WTC11 (cell line): ENCODE results near the gene BIVM. TPM values are rescaled to one million over a fixed set of nuclear protein-coding genes. Genes with fewer than 3 reads are reported as not detected.
A peak's percentile ranks its signal among the peaks of the same experiment; 100 is the strongest.

Source experiments
- ATAC-seq: fragments of 200-7000 bp; cut with Tn5 transposase; 2 replicates; pipeline ENCODE4 v1.10.0; 2021; ENCODE audit warnings: mild to moderate bottlenecking, moderate library complexity
- CTCF ChIA-PET: fragments of 300-600 bp; sonication (Branson Sonifier 250); formaldehyde crosslinking; loops from one replicate; lab custom pipeline; 2021; ENCODE audit warnings: antibody characterized with exemption; lab: Charles Lee
- POLR2A ChIA-PET: fragments of 350-600 bp; sonication (Branson Sonifier 250); formaldehyde crosslinking; loops from one replicate; lab custom pipeline; 2021; ENCODE audit warnings: antibody characterized with exemption; lab: Charles Lee
- DNase-seq: peaks from one replicate; pipeline ENCODE4 v3.0.0; 2021; ENCODE audit warnings: low spot score
- H3K27ac Mint-ChIP-seq: 2 replicates; pipeline ENCODE4 v1.8.0; 2021; ENCODE audit warnings: mixed read lengths
- H3K27me3 Mint-ChIP-seq: 2 replicates; pipeline ENCODE4 v1.8.0; 2021; ENCODE audit warnings: low read depth, mild to moderate bottlenecking, moderate library complexity, mixed read lengths
- H3K36me3 Mint-ChIP-seq: 2 replicates; pipeline ENCODE4 v1.8.0; 2021; ENCODE audit warnings: mixed read lengths
- H3K4me1 Mint-ChIP-seq: 2 replicates; pipeline ENCODE4 v1.8.0; 2022; ENCODE audit warnings: mixed read lengths
- H3K4me3 Mint-ChIP-seq: 2 replicates; pipeline ENCODE4 v1.8.0; 2021; ENCODE audit warnings: mild to moderate bottlenecking, moderate library complexity, mixed read lengths
- H3K9me3 Mint-ChIP-seq: 2 replicates; pipeline ENCODE4 v1.8.0; 2021; ENCODE audit warnings: mixed read lengths
- CBFB ChIP-seq: sonication (generic); formaldehyde crosslinking; IDR thresholded peaks from 2 replicates; pipeline ENCODE4 v1.8.1; 2022; ENCODE audit warnings: mild to moderate bottlenecking, low read depth, missing genetic modification reagents
- GABPB1 ChIP-seq: sonication (generic); formaldehyde crosslinking; IDR thresholded peaks from 2 replicates; pipeline ENCODE4 v1.8.1; 2023; ENCODE audit warnings: mild to moderate bottlenecking, missing genetic modification reagents
- OVOL2 ChIP-seq: fragments of 250-450 bp; sonication (Bioruptor Pico); IDR thresholded peaks from 2 replicates; pipeline ENCODE4 v1.9.0; 2021; ENCODE audit warnings: mild to moderate bottlenecking, borderline replicate concordance
- ZNF121 ChIP-seq: sonication (generic); formaldehyde crosslinking; IDR thresholded peaks from 2 replicates; pipeline ENCODE4 v1.8.0; 2023; ENCODE audit warnings: missing genetic modification reagents
- ZNF317 ChIP-seq: sonication (generic); formaldehyde crosslinking; IDR thresholded peaks from 2 replicates; pipeline ENCODE4 v1.8.1; 2023; ENCODE audit warnings: low read depth, mild to moderate bottlenecking, moderate library complexity, missing genetic modification reagents, borderline replicate concordance
- ZNF396 ChIP-seq: fragments of 250-450 bp; sonication (Bioruptor Pico); IDR thresholded peaks from 2 replicates; pipeline ENCODE4 v1.8.0; 2021; ENCODE audit warnings: mild to moderate bottlenecking, moderate library complexity, borderline replicate concordance
- ZNF423 ChIP-seq: fragments of 250-450 bp; sonication (Bioruptor Pico); IDR thresholded peaks from 2 replicates; pipeline ENCODE4 v2.1.2; 2022; ENCODE audit warnings: mild to moderate bottlenecking, moderate library complexity
- total RNA-seq: library from RNA; stranded (reverse); gene quantifications from 3 replicates; pipeline ENCODE4 v1.2.3, GENCODE V29; 2021
- TF ChIP-seq, protein P1 (sequence below): sonication (generic); formaldehyde crosslinking; IDR thresholded peaks from 2 replicates; pipeline ENCODE4 v1.8.0; 2022; ENCODE audit warnings: mild to moderate bottlenecking, missing genetic modification reagents
- TF ChIP-seq, protein P2 (sequence below): sonication (generic); formaldehyde crosslinking; IDR thresholded peaks from 2 replicates; pipeline ENCODE4 v1.8.0; 2022; ENCODE audit warnings: missing genetic modification reagents
- TF ChIP-seq, protein P3 (sequence below): sonication (generic); formaldehyde crosslinking; IDR thresholded peaks from 2 replicates; pipeline ENCODE4 v1.8.1; 2023; ENCODE audit warnings: mild to moderate bottlenecking, missing genetic modification reagents
- TF ChIP-seq, protein P4 (sequence below): sonication (generic); formaldehyde crosslinking; IDR thresholded peaks from 2 replicates; pipeline ENCODE4 v1.8.0; 2022; ENCODE audit warnings: mild to moderate bottlenecking, missing genetic modification reagents
- TF ChIP-seq, protein P5 (sequence below): sonication (generic); formaldehyde crosslinking; IDR thresholded peaks from 2 replicates; pipeline ENCODE4 v1.8.1; 2023; ENCODE audit warnings: mild to moderate bottlenecking, missing genetic modification reagents
- TF ChIP-seq, protein P6 (sequence below): sonication (generic); formaldehyde crosslinking; IDR thresholded peaks from 2 replicates; pipeline ENCODE4 v1.8.1; 2023; ENCODE audit warnings: mild to moderate bottlenecking, moderate library complexity, missing genetic modification reagents
- TF ChIP-seq, protein P7 (sequence below): sonication (generic); formaldehyde crosslinking; IDR thresholded peaks from 2 replicates; pipeline ENCODE4 v1.8.1; 2022; ENCODE audit warnings: mild to moderate bottlenecking, moderate library complexity, missing genetic modification reagents
- TF ChIP-seq, protein P8 (sequence below): sonication (generic); formaldehyde crosslinking; IDR thresholded peaks from 2 replicates; pipeline ENCODE4 v1.8.0; 2022; ENCODE audit warnings: mild to moderate bottlenecking, missing genetic modification reagents
- TF ChIP-seq, protein P9 (sequence below): sonication (generic); formaldehyde crosslinking; conservative IDR thresholded peaks from 2 replicates; pipeline ENCODE4 v1.8.1; 2023; ENCODE audit warnings: mild to moderate bottlenecking, low read depth, missing genetic modification reagents, moderate library complexity

The BIVM gene
- total RNA-seq, 1 experiment from 2014 or later, result 10.2 TPM

DNA sequence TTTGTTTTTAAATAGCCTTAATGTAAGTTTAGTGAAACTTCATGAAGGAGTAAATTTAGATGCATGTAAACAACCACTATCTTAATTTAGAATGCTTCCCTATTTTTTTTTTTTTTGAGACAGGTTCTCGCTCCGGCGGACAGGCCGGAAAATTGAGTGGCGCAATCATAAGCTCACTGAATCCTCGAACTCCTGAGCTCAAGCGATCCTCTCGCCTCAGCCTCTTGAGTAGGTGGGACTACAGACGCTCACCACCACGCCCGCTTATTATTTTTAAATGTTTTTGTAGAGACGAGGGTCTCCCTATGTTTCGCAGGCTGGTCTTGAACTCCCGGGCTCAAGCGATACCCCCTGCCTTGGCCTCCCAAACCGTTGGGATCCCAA is 26.9 kb upstream of the BIVM start:
- ChIA-PET CTCF (interaction anchor here (0.7 kb wide), 1 partner anchor 35 kb away, joined by 3 read pairs; no protein-coding TSS in a partner anchor), POLR2A (no interaction called here)
- ATAC-seq (no peak), DNase-seq (no peak)
- H3K9me3 Mint-ChIP-seq, result no peaks in the 10 kb centered on the region
- no peak overlapping the region for H3K27ac Mint-ChIP-seq
- peaks cover 7% of the 10 kb centered on the region for H3K4me1 Mint-ChIP-seq
- H3K27me3 Mint-ChIP-seq, result peaks cover 25% of the 10 kb centered on the region
- H3K36me3 Mint-ChIP-seq, result no peaks in the 10 kb centered on the region
- H3K4me3 Mint-ChIP-seq, result peak overlapping the region; percentile 86
- TF ChIP-seq CBFB (CRISPR knock-in tag) (no peak), GABPB1 (CRISPR knock-in tag) (no peak), ZNF121 (CRISPR knock-in tag) (no peak), ZNF423 (CRISPR knock-in tag) (no peak), OVOL2 (no peak), ZNF396 (CRISPR knock-in tag) (no peak), ZNF317 (CRISPR knock-in tag) (no peak)
- TF ChIP-seq, protein P1, sequence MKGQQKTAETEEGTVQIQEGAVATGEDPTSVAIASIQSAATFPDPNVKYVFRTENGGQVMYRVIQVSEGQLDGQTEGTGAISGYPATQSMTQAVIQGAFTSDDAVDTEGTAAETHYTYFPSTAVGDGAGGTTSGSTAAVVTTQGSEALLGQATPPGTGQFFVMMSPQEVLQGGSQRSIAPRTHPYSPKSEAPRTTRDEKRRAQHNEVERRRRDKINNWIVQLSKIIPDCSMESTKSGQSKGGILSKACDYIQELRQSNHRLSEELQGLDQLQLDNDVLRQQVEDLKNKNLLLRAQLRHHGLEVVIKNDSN (CRISPR knock-in tag), result no peak
- TF ChIP-seq, protein P2, sequence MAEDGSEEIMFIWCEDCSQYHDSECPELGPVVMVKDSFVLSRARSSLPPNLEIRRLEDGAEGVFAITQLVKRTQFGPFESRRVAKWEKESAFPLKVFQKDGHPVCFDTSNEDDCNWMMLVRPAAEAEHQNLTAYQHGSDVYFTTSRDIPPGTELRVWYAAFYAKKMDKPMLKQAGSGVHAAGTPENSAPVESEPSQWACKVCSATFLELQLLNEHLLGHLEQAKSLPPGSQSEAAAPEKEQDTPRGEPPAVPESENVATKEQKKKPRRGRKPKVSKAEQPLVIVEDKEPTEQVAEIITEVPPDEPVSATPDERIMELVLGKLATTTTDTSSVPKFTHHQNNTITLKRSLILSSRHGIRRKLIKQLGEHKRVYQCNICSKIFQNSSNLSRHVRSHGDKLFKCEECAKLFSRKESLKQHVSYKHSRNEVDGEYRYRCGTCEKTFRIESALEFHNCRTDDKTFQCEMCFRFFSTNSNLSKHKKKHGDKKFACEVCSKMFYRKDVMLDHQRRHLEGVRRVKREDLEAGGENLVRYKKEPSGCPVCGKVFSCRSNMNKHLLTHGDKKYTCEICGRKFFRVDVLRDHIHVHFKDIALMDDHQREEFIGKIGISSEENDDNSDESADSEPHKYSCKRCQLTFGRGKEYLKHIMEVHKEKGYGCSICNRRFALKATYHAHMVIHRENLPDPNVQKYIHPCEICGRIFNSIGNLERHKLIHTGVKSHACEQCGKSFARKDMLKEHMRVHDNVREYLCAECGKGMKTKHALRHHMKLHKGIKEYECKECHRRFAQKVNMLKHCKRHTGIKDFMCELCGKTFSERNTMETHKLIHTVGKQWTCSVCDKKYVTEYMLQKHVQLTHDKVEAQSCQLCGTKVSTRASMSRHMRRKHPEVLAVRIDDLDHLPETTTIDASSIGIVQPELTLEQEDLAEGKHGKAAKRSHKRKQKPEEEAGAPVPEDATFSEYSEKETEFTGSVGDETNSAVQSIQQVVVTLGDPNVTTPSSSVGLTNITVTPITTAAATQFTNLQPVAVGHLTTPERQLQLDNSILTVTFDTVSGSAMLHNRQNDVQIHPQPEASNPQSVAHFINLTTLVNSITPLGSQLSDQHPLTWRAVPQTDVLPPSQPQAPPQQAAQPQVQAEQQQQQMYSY (CRISPR knock-in tag), result no peak
- TF ChIP-seq, protein P3, sequence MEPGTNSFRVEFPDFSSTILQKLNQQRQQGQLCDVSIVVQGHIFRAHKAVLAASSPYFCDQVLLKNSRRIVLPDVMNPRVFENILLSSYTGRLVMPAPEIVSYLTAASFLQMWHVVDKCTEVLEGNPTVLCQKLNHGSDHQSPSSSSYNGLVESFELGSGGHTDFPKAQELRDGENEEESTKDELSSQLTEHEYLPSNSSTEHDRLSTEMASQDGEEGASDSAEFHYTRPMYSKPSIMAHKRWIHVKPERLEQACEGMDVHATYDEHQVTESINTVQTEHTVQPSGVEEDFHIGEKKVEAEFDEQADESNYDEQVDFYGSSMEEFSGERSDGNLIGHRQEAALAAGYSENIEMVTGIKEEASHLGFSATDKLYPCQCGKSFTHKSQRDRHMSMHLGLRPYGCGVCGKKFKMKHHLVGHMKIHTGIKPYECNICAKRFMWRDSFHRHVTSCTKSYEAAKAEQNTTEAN (CRISPR knock-in tag), result no peak
- TF ChIP-seq, protein P4, sequence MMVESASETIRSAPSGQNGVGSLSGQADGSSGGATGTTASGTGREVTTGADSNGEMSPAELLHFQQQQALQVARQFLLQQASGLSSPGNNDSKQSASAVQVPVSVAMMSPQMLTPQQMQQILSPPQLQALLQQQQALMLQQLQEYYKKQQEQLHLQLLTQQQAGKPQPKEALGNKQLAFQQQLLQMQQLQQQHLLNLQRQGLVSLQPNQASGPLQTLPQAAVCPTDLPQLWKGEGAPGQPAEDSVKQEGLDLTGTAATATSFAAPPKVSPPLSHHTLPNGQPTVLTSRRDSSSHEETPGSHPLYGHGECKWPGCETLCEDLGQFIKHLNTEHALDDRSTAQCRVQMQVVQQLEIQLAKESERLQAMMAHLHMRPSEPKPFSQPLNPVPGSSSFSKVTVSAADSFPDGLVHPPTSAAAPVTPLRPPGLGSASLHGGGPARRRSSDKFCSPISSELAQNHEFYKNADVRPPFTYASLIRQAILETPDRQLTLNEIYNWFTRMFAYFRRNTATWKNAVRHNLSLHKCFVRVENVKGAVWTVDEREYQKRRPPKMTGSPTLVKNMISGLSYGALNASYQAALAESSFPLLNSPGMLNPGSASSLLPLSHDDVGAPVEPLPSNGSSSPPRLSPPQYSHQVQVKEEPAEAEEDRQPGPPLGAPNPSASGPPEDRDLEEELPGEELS (CRISPR knock-in tag), result no peak
- TF ChIP-seq, protein P5, sequence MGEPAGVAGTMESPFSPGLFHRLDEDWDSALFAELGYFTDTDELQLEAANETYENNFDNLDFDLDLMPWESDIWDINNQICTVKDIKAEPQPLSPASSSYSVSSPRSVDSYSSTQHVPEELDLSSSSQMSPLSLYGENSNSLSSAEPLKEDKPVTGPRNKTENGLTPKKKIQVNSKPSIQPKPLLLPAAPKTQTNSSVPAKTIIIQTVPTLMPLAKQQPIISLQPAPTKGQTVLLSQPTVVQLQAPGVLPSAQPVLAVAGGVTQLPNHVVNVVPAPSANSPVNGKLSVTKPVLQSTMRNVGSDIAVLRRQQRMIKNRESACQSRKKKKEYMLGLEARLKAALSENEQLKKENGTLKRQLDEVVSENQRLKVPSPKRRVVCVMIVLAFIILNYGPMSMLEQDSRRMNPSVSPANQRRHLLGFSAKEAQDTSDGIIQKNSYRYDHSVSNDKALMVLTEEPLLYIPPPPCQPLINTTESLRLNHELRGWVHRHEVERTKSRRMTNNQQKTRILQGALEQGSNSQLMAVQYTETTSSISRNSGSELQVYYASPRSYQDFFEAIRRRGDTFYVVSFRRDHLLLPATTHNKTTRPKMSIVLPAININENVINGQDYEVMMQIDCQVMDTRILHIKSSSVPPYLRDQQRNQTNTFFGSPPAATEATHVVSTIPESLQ (CRISPR knock-in tag), result no peak
- TF ChIP-seq, protein P6, sequence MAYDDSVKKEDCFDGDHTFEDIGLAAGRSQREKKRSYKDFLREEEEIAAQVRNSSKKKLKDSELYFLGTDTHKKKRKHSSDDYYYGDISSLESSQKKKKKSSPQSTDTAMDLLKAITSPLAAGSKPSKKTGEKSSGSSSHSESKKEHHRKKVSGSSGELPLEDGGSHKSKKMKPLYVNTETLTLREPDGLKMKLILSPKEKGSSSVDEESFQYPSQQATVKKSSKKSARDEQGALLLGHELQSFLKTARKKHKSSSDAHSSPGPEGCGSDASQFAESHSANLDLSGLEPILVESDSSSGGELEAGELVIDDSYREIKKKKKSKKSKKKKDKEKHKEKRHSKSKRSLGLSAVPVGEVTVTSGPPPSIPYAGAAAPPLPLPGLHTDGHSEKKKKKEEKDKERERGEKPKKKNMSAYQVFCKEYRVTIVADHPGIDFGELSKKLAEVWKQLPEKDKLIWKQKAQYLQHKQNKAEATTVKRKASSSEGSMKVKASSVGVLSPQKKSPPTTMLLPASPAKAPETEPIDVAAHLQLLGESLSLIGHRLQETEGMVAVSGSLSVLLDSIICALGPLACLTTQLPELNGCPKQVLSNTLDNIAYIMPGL, result no peak
- TF ChIP-seq, protein P7, sequence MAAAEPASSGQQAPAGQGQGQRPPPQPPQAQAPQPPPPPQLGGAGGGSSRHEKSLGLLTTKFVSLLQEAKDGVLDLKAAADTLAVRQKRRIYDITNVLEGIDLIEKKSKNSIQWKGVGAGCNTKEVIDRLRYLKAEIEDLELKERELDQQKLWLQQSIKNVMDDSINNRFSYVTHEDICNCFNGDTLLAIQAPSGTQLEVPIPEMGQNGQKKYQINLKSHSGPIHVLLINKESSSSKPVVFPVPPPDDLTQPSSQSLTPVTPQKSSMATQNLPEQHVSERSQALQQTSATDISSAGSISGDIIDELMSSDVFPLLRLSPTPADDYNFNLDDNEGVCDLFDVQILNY (CRISPR knock-in tag), result no peak
- TF ChIP-seq, protein P8, sequence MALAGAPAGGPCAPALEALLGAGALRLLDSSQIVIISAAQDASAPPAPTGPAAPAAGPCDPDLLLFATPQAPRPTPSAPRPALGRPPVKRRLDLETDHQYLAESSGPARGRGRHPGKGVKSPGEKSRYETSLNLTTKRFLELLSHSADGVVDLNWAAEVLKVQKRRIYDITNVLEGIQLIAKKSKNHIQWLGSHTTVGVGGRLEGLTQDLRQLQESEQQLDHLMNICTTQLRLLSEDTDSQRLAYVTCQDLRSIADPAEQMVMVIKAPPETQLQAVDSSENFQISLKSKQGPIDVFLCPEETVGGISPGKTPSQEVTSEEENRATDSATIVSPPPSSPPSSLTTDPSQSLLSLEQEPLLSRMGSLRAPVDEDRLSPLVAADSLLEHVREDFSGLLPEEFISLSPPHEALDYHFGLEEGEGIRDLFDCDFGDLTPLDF (CRISPR knock-in tag), result no peak
- TF ChIP-seq, protein P9, sequence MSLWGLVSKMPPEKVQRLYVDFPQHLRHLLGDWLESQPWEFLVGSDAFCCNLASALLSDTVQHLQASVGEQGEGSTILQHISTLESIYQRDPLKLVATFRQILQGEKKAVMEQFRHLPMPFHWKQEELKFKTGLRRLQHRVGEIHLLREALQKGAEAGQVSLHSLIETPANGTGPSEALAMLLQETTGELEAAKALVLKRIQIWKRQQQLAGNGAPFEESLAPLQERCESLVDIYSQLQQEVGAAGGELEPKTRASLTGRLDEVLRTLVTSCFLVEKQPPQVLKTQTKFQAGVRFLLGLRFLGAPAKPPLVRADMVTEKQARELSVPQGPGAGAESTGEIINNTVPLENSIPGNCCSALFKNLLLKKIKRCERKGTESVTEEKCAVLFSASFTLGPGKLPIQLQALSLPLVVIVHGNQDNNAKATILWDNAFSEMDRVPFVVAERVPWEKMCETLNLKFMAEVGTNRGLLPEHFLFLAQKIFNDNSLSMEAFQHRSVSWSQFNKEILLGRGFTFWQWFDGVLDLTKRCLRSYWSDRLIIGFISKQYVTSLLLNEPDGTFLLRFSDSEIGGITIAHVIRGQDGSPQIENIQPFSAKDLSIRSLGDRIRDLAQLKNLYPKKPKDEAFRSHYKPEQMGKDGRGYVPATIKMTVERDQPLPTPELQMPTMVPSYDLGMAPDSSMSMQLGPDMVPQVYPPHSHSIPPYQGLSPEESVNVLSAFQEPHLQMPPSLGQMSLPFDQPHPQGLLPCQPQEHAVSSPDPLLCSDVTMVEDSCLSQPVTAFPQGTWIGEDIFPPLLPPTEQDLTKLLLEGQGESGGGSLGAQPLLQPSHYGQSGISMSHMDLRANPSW, result no peak
